Measurements from ENCODE around the gene PHACTR1.

Gene PHACTR1

GRCh38 chr6:13248584-13248985, 532.0 kb downstream of the PHACTR1 start:
- no peak for DNase-seq

GRCh38 chr6:13248994-13249393, 532.4 kb downstream of the PHACTR1 start:
- no peak for DNase-seq

GRCh38 chr6:13249817-13250216, 533.2 kb downstream of the PHACTR1 start:
- DNase-seq = no peak

GRCh38 chr6:13250703-13251102, 534.1 kb downstream of the PHACTR1 start:
- no peak for DNase-seq

- DNase-seq = no peak
Measured at GRCh38 chr6:13251242-13251641, 534.7 kb downstream of the PHACTR1 start.

- no peak for DNase-seq
Measured at GRCh38 chr6:13252790-13253189, 536.2 kb downstream of the PHACTR1 start.

GRCh38 chr6:13253272-13253671, 536.7 kb downstream of the PHACTR1 start:
- no peak for DNase-seq

- no peak for DNase-seq
Measured at GRCh38 chr6:13256266-13257001, 539.9 kb downstream of the PHACTR1 start.

- DNase-seq = peak; percentile 52
Measured at GRCh38 chr6:13259393-13259792, 542.8 kb downstream of the PHACTR1 start.

- DNase-seq = no peak
Measured at GRCh38 chr6:13260101-13260598, 543.6 kb downstream of the PHACTR1 start.

- DNase-seq = no peak
Measured at GRCh38 chr6:13260831-13261230, 544.3 kb downstream of the PHACTR1 start.

GRCh38 chr6:13261464-13261994, 545.0 kb downstream of the PHACTR1 start:
- no peak for DNase-seq

GRCh38 chr6:13262302-13263230, 546.0 kb downstream of the PHACTR1 start:
- DNase-seq = no peak

- no peak for DNase-seq
Measured at GRCh38 chr6:13263669-13264068, 547.1 kb downstream of the PHACTR1 start.

GRCh38 chr6:13267142-13267651, 550.6 kb downstream of the PHACTR1 start:
- DNase-seq = no peak

GRCh38 chr6:13268913-13269518, 552.4 kb downstream of the PHACTR1 start:
- DNase-seq = peak; percentile 62

- no peak for DNase-seq
Measured at GRCh38 chr6:13272131-13273046, 555.8 kb downstream of the PHACTR1 start.

- no peak for DNase-seq
Measured at GRCh38 chr6:13273202-13273930, 556.8 kb downstream of the PHACTR1 start.

- DNase-seq = no peak
Measured at GRCh38 chr6:13273931-13274706, 557.6 kb downstream of the PHACTR1 start.
